ENCODE data around the gene FRMD4A. TPM values are rescaled to one million over a fixed set of nuclear protein-coding genes. Genes with fewer than 3 reads are reported as not detected.
A peak's percentile ranks its signal among the peaks of the same experiment; 100 is the strongest.

FRMD4A gene
- total RNA-seq, 5 donors from 2014 or later (not counting 1 experiment from before 2014, with no cell fraction given), result 1.3 to 1.8 (median 1.4) TPM

DNA sequence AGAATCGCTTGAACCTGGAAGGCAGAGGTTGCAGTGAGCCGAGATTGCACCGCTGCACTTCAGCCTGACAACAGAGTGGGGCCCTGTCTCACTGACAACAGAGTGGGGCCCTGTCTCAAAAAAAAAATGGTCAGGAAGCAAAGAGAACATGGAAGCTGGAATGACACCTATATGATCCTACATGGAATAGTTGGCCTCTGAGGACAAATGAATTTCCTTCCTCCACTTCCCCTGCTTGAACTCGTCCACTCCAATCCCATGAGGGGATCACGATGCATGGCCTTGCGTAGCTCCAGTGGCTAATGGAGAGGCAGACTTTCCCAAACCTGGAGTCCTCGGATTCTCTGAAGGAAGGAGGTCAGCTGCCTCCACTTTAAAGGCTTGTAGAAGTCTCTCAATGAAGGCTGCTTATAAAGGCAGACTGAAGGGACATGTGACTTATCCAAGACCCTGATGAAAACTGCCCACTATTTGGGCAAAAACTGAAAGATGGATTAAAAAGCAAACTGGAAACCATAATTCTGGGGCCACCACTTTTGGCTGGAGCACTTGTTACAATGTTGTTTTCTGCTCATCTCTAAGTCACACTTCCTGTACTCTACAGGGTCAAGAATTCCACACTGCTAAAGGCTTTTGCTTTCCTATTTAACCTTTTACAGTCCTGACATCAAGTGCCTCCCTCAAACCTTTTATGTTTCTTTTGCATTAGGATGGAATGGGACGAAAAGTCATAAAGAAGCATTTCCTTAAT lies 529.4 kb downstream of the FRMD4A start:
- Histone ChIP-seq H3K9me3 (no peaks in the 10 kb centered on the region), H3K36me3 (ENCODE audit: control insufficient read depth in 2 of 2, extremely low read depth in 1 of 2, insufficient read depth in 1 of 2, low read length in 1 of 2) (no peaks in the 10 kb centered on the region), H3K4me1 (ENCODE audit: control insufficient read depth in 1 of 2, extremely low read depth in 1 of 2, insufficient read depth in 2 of 2, low read length in 2 of 2) (peaks cover 7 to 24% of the 10 kb centered on the region in 2 experiments), H3K27ac (ENCODE audit: low read length) (no peak overlapping the region), H3K4me3 (ENCODE audit: control insufficient read depth in 1 of 2, extremely low read depth in 1 of 2, low read length in 1 of 2) (no peak overlapping the region), H3K27me3 (replicated peaks in 1 of 2; ENCODE audit: control insufficient read depth in 2 of 2, extremely low read depth in 1 of 2, insufficient read depth in 2 of 2, low read length in 1 of 2) (no peaks in the 10 kb centered on the region)
- ATAC-seq (replicated peaks in 1 of 4) (no peak), DNase-seq (no peak)
- H3K4me3 Mint-ChIP-seq, result no peak overlapping the region
- peaks cover 0 to 2% of the 10 kb centered on the region in 2 donors for H3K27me3 Mint-ChIP-seq
- POLR2A ChIA-PET, result interaction anchor here in 1 of 2 donors (0.5 to 0.9 kb wide), 2 partner anchors 11 to 80 kb away, joined by 3 to 8 read pairs; no protein-coding TSS in a partner anchor
- WGBS (ENCODE audit: insufficient coverage), result 100% methylated on average over 4 of the region's 8 CpGs
- CTCF ChIA-PET, result no interaction called here
- H3K27ac Mint-ChIP-seq, result no peak overlapping the region
- peaks cover 21 to 27% (median 22%) of the 10 kb centered on the region in 3 donors for H3K4me1 Mint-ChIP-seq
- H3K36me3 Mint-ChIP-seq, result no peaks in the 10 kb centered on the region
- no peaks in the 10 kb centered on the region for H3K9me3 Mint-ChIP-seq

DNA sequence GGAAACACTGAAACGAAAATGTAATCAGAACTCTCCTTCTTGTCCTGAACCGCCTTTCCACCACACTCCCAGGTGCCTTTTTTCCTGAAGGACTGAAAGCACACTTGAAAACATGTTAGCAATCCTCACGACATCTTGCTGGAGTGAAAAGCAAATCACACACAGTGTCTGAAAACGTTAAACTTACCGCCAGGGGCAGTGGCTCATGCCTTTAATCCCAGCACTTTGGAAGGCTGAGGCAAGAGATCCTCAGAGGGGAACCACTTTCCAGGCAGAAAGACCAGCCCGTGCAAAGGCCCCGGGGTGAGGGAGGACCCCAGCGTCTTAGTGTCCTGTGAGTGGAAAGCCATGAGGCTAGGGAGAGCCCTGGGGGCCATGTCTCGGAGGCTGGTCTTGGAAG lies 533.6 kb downstream of the FRMD4A start:
- Histone ChIP-seq H3K9me3 (no peaks in the 10 kb centered on the region), H3K4me1 (ENCODE audit: control insufficient read depth in 1 of 2, extremely low read depth in 1 of 2, insufficient read depth in 2 of 2, low read length in 2 of 2) (peaks cover 17 to 40% of the 10 kb centered on the region in 2 experiments), H3K4me3 (ENCODE audit: control insufficient read depth in 1 of 2, extremely low read depth in 1 of 2, low read length in 1 of 2) (no peak overlapping the region), H3K36me3 (ENCODE audit: control insufficient read depth in 2 of 2, extremely low read depth in 1 of 2, insufficient read depth in 1 of 2, low read length in 1 of 2) (no peaks in the 10 kb centered on the region), H3K27ac (ENCODE audit: low read length) (no peak overlapping the region), H3K27me3 (replicated peaks in 1 of 2; ENCODE audit: control insufficient read depth in 2 of 2, extremely low read depth in 1 of 2, insufficient read depth in 2 of 2, low read length in 1 of 2) (no peaks in the 10 kb centered on the region)
- ATAC-seq (replicated peaks in 1 of 4) (no peak), DNase-seq (no peak)
- no peaks in the 10 kb centered on the region for H3K9me3 Mint-ChIP-seq
- H3K36me3 Mint-ChIP-seq, result no peaks in the 10 kb centered on the region
- H3K4me3 Mint-ChIP-seq, result no peak overlapping the region
- ChIA-PET POLR2A (no interaction called here), CTCF (no interaction called here)
- 98% methylated on average over 4 of the region's 9 CpGs for WGBS (ENCODE audit: insufficient coverage)
- no peaks in the 10 kb centered on the region for H3K27me3 Mint-ChIP-seq
- peak overlapping the region in 1 of 2 donors; percentile 31 for H3K27ac Mint-ChIP-seq
- H3K4me1 Mint-ChIP-seq, result peaks cover 43 to 55% (median 50%) of the 10 kb centered on the region in 3 donors

- Mint-ChIP-seq H3K4me1 (peaks cover 38 to 53% (median 50%) of the 10 kb centered on the region in 3 donors), H3K36me3 (no peaks in the 10 kb centered on the region), H3K9me3 (no peaks in the 10 kb centered on the region), H3K27ac (peak overlapping the region; percentile 41 to 90), H3K27me3 (no peaks in the 10 kb centered on the region), H3K4me3 (peak overlapping the region; percentile 25 to 44 (median 26))
- peak; percentile 54 to 74 (median 61) for ATAC-seq (replicated peaks in 1 of 4)
- H3K4me3 ChIP-seq (ENCODE audit: control insufficient read depth in 1 of 2, extremely low read depth in 1 of 2, low read length in 1 of 2), result no peak overlapping the region
- peaks cover 17 to 48% of the 10 kb centered on the region in 2 experiments for H3K4me1 ChIP-seq (ENCODE audit: control insufficient read depth in 1 of 2, extremely low read depth in 1 of 2, insufficient read depth in 2 of 2, low read length in 2 of 2)
- H3K27ac ChIP-seq (ENCODE audit: low read length), result peak overlapping the region; percentile 55
- H3K27me3 ChIP-seq (replicated peaks in 1 of 2; ENCODE audit: control insufficient read depth in 2 of 2, extremely low read depth in 1 of 2, insufficient read depth in 2 of 2, low read length in 1 of 2), result no peaks in the 10 kb centered on the region
- no peaks in the 10 kb centered on the region for H3K9me3 ChIP-seq
- H3K36me3 ChIP-seq (ENCODE audit: control insufficient read depth in 2 of 2, extremely low read depth in 1 of 2, insufficient read depth in 1 of 2, low read length in 1 of 2), result no peaks in the 10 kb centered on the region
- WGBS (ENCODE audit: insufficient coverage), result 41% methylated on average over 3 of the region's 9 CpGs
- ChIA-PET CTCF (interaction anchor here in 1 of 2 donors (1.4 to 1.6 kb wide), 2 partner anchors 9 to 12 kb away, joined by 3 to 6 read pairs; no protein-coding TSS in a partner anchor), POLR2A (interaction anchor here (0.6 to 1.1 kb wide), 2 partner anchors 9 to 267 kb away, joined by 4 read pairs; no protein-coding TSS in a partner anchor)
- peak in 1 of 35 experiments; percentile 38 for DNase-seq
These were observed 534.8 kb downstream of the FRMD4A start for GRCh38 chr10:13795653-13796555.

DNA sequence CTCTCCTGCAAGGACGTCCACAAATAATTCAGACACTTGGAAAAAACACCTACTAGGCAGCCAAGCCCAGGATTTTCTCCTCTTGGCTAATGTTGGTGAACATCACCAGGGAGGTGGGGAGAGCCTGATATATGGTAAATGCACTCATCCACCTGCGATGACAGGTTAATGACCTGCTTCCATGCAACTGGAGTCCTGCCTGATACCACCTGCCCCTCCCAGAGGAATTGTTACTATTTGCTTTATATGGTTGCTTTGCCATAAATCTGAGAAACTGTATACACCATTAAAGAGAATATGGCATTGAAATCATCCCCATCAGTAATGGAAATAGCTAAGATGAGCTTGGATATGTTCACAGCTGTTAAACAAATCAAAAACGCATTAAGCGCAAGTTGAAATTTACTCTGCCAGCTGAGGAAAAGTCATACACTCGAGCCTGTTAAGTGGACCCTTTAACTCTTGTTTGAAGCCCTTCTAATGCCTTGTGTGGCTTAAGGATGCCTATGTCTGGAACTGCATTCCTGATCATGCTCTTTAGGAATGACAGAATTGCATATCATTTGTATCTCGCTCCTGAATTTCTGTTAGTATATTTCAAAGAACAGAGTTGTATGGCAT lies 535.6 kb downstream of the FRMD4A start:
- POLR2A ChIA-PET, result interaction anchor here in 1 of 2 donors (0.5 kb wide), 1 partner anchor 1318 kb away, joined by 3 read pairs; no protein-coding TSS in a partner anchor
- Histone ChIP-seq H3K27ac (ENCODE audit: low read length) (peak overlapping the region; percentile 55), H3K27me3 (replicated peaks in 1 of 2; ENCODE audit: control insufficient read depth in 2 of 2, extremely low read depth in 1 of 2, insufficient read depth in 2 of 2, low read length in 1 of 2) (no peaks in the 10 kb centered on the region), H3K36me3 (ENCODE audit: control insufficient read depth in 2 of 2, extremely low read depth in 1 of 2, insufficient read depth in 1 of 2, low read length in 1 of 2) (peaks cover 0 to under 1% of the 10 kb centered on the region in 2 donors), H3K4me3 (ENCODE audit: control insufficient read depth in 1 of 2, extremely low read depth in 1 of 2, low read length in 1 of 2) (no peak overlapping the region), H3K4me1 (ENCODE audit: control insufficient read depth in 1 of 2, extremely low read depth in 1 of 2, insufficient read depth in 2 of 2, low read length in 2 of 2) (peaks cover 17 to 51% of the 10 kb centered on the region in 2 experiments), H3K9me3 (no peaks in the 10 kb centered on the region)
- ATAC-seq (replicated peaks in 1 of 4) (no peak), DNase-seq (no peak)
- H3K27ac Mint-ChIP-seq, result peak overlapping the region; percentile 41 to 90
- CTCF ChIA-PET, result interaction anchor here in 1 of 2 donors (1.4 to 1.6 kb wide), 2 partner anchors 8 to 11 kb away, joined by 3 to 6 read pairs; no protein-coding TSS in a partner anchor
- H3K4me1 Mint-ChIP-seq, result peaks cover 37 to 50% (median 49%) of the 10 kb centered on the region in 3 donors
- no peaks in the 10 kb centered on the region for H3K9me3 Mint-ChIP-seq
- H3K27me3 Mint-ChIP-seq, result no peaks in the 10 kb centered on the region
- 69% methylated on average over 2 of the region's 6 CpGs for WGBS (ENCODE audit: insufficient coverage)
- H3K36me3 Mint-ChIP-seq, result no peaks in the 10 kb centered on the region
- peak overlapping the region; percentile 25 to 44 (median 26) for H3K4me3 Mint-ChIP-seq

DNA sequence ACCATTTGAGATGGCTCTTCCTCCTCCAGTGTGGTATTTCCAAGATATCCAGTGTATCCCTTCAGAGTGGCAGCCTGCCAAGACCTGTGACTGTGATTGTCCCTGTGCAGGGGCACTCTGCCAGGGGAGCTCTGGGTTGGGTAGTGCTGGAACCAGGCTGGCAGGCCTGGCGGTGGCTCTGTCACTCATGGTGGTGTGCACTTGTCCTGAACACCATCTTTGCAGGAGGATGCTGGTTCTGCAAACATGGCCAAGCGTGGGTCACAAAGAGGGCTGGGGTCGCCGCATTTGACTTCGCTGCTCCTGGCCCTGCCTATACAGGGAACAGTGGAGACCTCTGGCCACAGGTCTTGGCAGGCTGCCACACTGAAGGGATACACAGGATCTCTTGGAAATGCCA lies 538.7 kb downstream of the FRMD4A start:
- Mint-ChIP-seq H3K4me3 (no peak overlapping the region), H3K27ac (no peak overlapping the region), H3K9me3 (no peaks in the 10 kb centered on the region), H3K4me1 (peaks cover 25 to 36% (median 32%) of the 10 kb centered on the region in 3 donors), H3K36me3 (no peaks in the 10 kb centered on the region), H3K27me3 (no peaks in the 10 kb centered on the region)
- Histone ChIP-seq H3K27ac (ENCODE audit: low read length) (no peak overlapping the region), H3K9me3 (no peaks in the 10 kb centered on the region), H3K4me3 (ENCODE audit: control insufficient read depth in 1 of 2, extremely low read depth in 1 of 2, low read length in 1 of 2) (no peak overlapping the region), H3K36me3 (ENCODE audit: control insufficient read depth in 2 of 2, extremely low read depth in 1 of 2, insufficient read depth in 1 of 2, low read length in 1 of 2) (peaks cover 0 to 4% of the 10 kb centered on the region in 2 donors), H3K4me1 (ENCODE audit: control insufficient read depth in 1 of 2, extremely low read depth in 1 of 2, insufficient read depth in 2 of 2, low read length in 2 of 2) (peaks cover 33 to 61% of the 10 kb centered on the region in 2 experiments), H3K27me3 (replicated peaks in 1 of 2; ENCODE audit: control insufficient read depth in 2 of 2, extremely low read depth in 1 of 2, insufficient read depth in 2 of 2, low read length in 1 of 2) (no peaks in the 10 kb centered on the region)
- ChIA-PET POLR2A (no interaction called here), CTCF (interaction anchor here in 1 of 2 donors (1.4 kb wide), 1 partner anchor 240 kb away, joined by 3 read pairs; no protein-coding TSS in a partner anchor)
- 94% methylated on average over 4 of the region's 5 CpGs for WGBS (ENCODE audit: insufficient coverage)
- DNase-seq (no peak), ATAC-seq (replicated peaks in 1 of 4) (no peak)
